ENCODE measurements around the gene PCGF3.

Gene PCGF3

GRCh38 chr4:784401-785331 is 79.0 kb downstream of the PCGF3 start:
- TF ChIP-seq POLR2AphosphoS5 (IDR thresholded peaks at IDR 0.05; ENCODE audit: low read depth, low read length) = no peak

GRCh38 chr4:785332-786073 is 79.9 kb downstream of the PCGF3 start:
- TF ChIP-seq FOXP2 (optimal IDR thresholded peaks at IDR 0.05; ENCODE audit: borderline replicate concordance, extremely low read depth, extremely low read length, insufficient read depth) (no peak), SIN3A (IDR thresholded peaks at IDR 0.05; ENCODE audit: borderline replicate concordance, insufficient read depth, low read length) (no peak), POLR2AphosphoS5 (IDR thresholded peaks at IDR 0.05; ENCODE audit: low read depth, low read length) (no peak), REST (IDR thresholded peaks at IDR 0.05; ENCODE audit: insufficient read depth in 1 of 2, low read depth in 2 of 2, low read length in 2 of 2) (no peak), TAF1 (IDR thresholded peaks at IDR 0.05; ENCODE audit: borderline replicate concordance, insufficient read depth, low read length) (no peak)

DNA sequence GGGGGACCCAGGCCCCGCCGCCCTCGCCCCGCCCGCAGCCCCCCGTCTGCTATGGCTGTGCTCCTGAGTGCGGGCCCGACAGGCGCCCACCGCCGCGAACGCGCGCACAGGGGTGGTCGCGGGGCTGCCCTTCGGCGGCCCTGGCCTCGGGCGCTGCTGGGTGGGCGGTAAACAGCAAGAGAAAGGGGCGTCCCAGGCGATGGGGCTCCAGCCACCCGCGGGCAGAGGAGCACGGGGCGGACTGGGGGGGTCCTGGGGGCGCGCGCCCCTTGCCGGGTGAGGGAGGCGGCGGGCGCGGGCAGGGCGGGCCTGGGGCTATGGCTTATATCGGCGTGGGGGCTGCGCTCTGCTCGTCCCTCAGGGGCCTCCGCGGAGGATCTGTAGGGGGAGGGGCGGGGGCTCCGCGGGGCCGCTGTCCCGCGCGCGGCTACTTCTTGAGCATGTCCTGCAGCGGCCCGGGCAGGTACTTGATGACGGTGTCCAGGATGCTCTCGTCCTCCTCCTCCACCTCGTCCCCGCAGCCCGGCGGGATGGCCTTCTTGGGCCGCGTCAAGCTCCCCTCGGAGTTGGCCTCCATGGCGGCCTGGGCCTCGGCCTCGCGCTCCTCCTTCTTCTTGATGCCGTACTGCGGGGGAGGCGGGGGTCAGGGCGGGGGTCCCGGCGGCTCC is 80.6 kb downstream of the PCGF3 start:
- TF ChIP-seq SIN3A (IDR thresholded peaks at IDR 0.05; ENCODE audit: borderline replicate concordance, insufficient read depth, low read length) (no peak), TAF1 (IDR thresholded peaks at IDR 0.05; ENCODE audit: borderline replicate concordance, insufficient read depth, low read length) (no peak), REST (IDR thresholded peaks at IDR 0.05; ENCODE audit: insufficient read depth in 1 of 2, low read depth in 2 of 2, low read length in 2 of 2) (no peak), POLR2AphosphoS5 (IDR thresholded peaks at IDR 0.05; ENCODE audit: low read depth, low read length) (no peak), FOXP2 (optimal IDR thresholded peaks at IDR 0.05; ENCODE audit: borderline replicate concordance, extremely low read depth, extremely low read length, insufficient read depth) (no peak)

DNA sequence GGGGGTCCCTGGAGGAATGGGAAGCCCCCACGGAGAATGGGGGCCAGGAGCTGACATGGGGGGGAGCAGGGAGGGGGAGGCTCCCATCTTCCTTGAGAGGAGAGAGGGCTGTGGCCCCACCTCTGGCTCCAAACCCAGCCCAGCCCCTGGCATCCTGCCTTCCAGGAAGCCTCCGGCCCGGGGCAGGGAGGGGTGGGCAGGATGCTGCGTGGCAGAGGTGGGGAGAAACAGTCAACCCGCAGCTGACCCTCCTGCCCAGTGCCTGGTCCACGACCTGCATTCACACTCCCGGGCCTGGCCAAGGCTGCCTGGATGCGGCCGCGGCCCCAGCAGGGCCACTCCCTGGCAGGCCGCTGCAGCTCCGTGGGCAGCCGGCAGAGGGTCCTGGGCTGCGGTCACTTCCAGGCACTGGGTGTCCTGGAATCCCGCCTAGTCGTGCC is 81.2 kb downstream of the PCGF3 start:
- TF ChIP-seq REST (IDR thresholded peaks at IDR 0.05; ENCODE audit: insufficient read depth in 1 of 2, low read depth in 2 of 2, low read length in 2 of 2) (no peak), TAF1 (IDR thresholded peaks at IDR 0.05; ENCODE audit: borderline replicate concordance, insufficient read depth, low read length) (no peak), FOXP2 (optimal IDR thresholded peaks at IDR 0.05; ENCODE audit: borderline replicate concordance, extremely low read depth, extremely low read length, insufficient read depth) (no peak), POLR2AphosphoS5 (IDR thresholded peaks at IDR 0.05; ENCODE audit: low read depth, low read length) (no peak), SIN3A (IDR thresholded peaks at IDR 0.05; ENCODE audit: borderline replicate concordance, insufficient read depth, low read length) (no peak)

DNA sequence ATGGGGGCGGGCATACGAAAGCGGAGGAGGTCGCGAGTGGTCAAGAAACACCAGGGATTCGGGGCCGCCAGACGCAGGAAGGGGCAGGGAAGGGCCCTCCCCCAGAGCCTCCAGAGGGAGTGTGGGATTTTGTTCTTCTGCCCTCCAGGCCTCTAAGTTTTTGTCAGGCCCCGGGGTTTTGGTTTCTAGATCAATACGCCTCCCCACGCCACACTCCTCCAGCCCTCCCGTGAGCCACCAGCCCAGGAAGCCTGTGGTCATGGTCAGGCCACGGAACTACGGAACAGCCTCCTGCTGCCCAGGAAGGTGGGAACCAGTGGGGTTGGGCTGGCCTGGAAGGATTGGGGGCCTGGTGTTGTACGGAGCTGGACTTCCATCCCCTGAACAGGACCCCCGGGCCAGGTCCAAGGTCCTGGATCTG is 81.9 kb downstream of the PCGF3 start:
- TF ChIP-seq POLR2AphosphoS5 (IDR thresholded peaks at IDR 0.05; ENCODE audit: low read depth, low read length) (no peak), SIN3A (IDR thresholded peaks at IDR 0.05; ENCODE audit: borderline replicate concordance, insufficient read depth, low read length) (no peak), FOXP2 (optimal IDR thresholded peaks at IDR 0.05; ENCODE audit: borderline replicate concordance, extremely low read depth, extremely low read length, insufficient read depth) (no peak), REST (IDR thresholded peaks at IDR 0.05; ENCODE audit: insufficient read depth in 1 of 2, low read depth in 2 of 2, low read length in 2 of 2) (no peak), TAF1 (IDR thresholded peaks at IDR 0.05; ENCODE audit: borderline replicate concordance, insufficient read depth, low read length) (no peak)
